ENCODE measurements around the gene UBAP1L.

- TF ChIP-seq CTCF (IDR thresholded peaks at IDR 0.05) (no peak), EP300 (IDR thresholded peaks at IDR 0.05; ENCODE audit: low read depth) (no peak), POLR2A (IDR thresholded peaks at IDR 0.05) (no peak)
Measured at GRCh38 chr15:65056868-65057548, 58.0 kb downstream of the UBAP1L start.
